DND-41 (cell line): ENCODE data around the gene LTB.
A peak's percentile ranks its signal among the peaks of the same experiment; 100 is the strongest.

Source experiments
- ATAC-seq: fragments of 200-7000 bp; cut with Tn5 transposase; 3 replicates; pipeline ENCODE4 v1.9.1; 2021; ENCODE audit warnings: low read depth; ENCODE audit not compliant: insufficient read depth
- DNase-seq: peaks from one replicate; pipeline ENCODE4 v3.0.0-alpha.2; 2020
- H2AFZ ChIP-seq: 2 replicates; pipeline ENCODE4 v1.6.0; 2012; ENCODE audit warnings: low read depth, low read length
- H3K27ac ChIP-seq: 2 replicates; pipeline ENCODE4 v1.5.1; 2012; ENCODE audit warnings: low read length, inconsistent platforms
- H3K27me3 ChIP-seq: fragments of 200-600 bp; sonication (generic); 2 replicates; pipeline ENCODE4 v1.6.0; 2012; ENCODE audit warnings: low read length, mild to moderate bottlenecking, inconsistent platforms; ENCODE audit not compliant: insufficient read depth, poor library complexity
- H3K36me3 ChIP-seq: 2 replicates; pipeline ENCODE4 v1.5.1; 2012; ENCODE audit warnings: low read length, inconsistent platforms; ENCODE audit not compliant: insufficient read depth
- H3K4me1 ChIP-seq: 2 replicates; pipeline ENCODE4 v1.5.1; 2012; ENCODE audit warnings: mild to moderate bottlenecking, low read length; ENCODE audit not compliant: insufficient read depth
- H3K4me2 ChIP-seq: 2 replicates; pipeline ENCODE4 v1.6.0; 2012; ENCODE audit warnings: mild to moderate bottlenecking, moderate library complexity, low read length, inconsistent platforms; ENCODE audit not compliant: insufficient read depth
- H3K4me3 ChIP-seq, 2 experiments: fragments of 200-600 bp in 1 of 2; shearing (Covaris generic) in 1 of 2; 2 replicates each; pipeline ENCODE4 v1.5.1; 2012 to 2016; ENCODE audit warnings: inconsistent platforms in 2 of 2, low read length in 2 of 2, mild to moderate bottlenecking in 2 of 2, low read depth in 1 of 2, moderate library complexity in 1 of 2
- H3K79me2 ChIP-seq: 2 replicates; pipeline ENCODE4 v1.6.0; 2012; ENCODE audit warnings: low read length, inconsistent platforms; ENCODE audit not compliant: insufficient read depth
- H3K9ac ChIP-seq: 2 replicates; pipeline ENCODE4 v1.6.0; 2012; ENCODE audit warnings: low read depth, mild to moderate bottlenecking, inconsistent platforms, low read length, moderate library complexity
- H3K9me3 ChIP-seq: 2 replicates; pipeline ENCODE4 v1.5.1; 2012; ENCODE audit warnings: low read length, moderate library complexity, mild to moderate bottlenecking, inconsistent platforms; ENCODE audit not compliant: insufficient read depth, severe bottlenecking
- H4K20me1 ChIP-seq: 2 replicates; pipeline ENCODE4 v1.6.0; 2012; ENCODE audit warnings: low read length; ENCODE audit not compliant: insufficient read depth
- CTCF ChIP-seq: IDR thresholded peaks from 2 replicates; pipeline ENCODE4 v1.5.1; 2012; ENCODE audit warnings: borderline replicate concordance, low read length, moderate library complexity, mild to moderate bottlenecking; ENCODE audit not compliant: poor library complexity, severe bottlenecking; ENCODE audit errors: extremely low read depth
- EZH2 ChIP-seq: IDR thresholded peaks from 3 replicates; pipeline ENCODE4 v1.6.1; 2012; ENCODE audit warnings: borderline replicate concordance, low read depth, mild to moderate bottlenecking, moderate library complexity, low read length, inconsistent platforms; ENCODE audit not compliant: severe bottlenecking

LTB gene

GRCh38 chr6:31619805-31620585 is 37.8 kb upstream of the LTB start:
- Histone ChIP-seq H3K4me3 (peak overlapping the region; percentile 22 to 56; a peak in 3 of 4 replicates), H3K27me3 (no peaks in the 10 kb centered on the region), H3K79me2 (peaks cover 63% of the 10 kb centered on the region), H3K4me2 (peak overlapping the region; percentile 68), H2AFZ (peak overlapping the region; percentile 63), H3K9me3 (no peaks in the 10 kb centered on the region), H3K36me3 (peaks cover 35% of the 10 kb centered on the region), H3K27ac (peak overlapping the region; percentile 98), H3K4me1 (peaks cover 59% of the 10 kb centered on the region), H4K20me1 (peaks cover 27% of the 10 kb centered on the region), H3K9ac (peak overlapping the region; percentile 70)
- TF ChIP-seq EZH2 (no peak), CTCF (no peak)
- ATAC-seq = peak; percentile 78
- DNase-seq = peak; percentile 99

GRCh38 chr6:31617010-31617409 is 34.8 kb upstream of the LTB start:
- H3K4me2 ChIP-seq = peak overlapping the region; percentile 71; the same call in 1 of the 2 replicates
- H2AFZ ChIP-seq = no peak overlapping the region

GRCh38 chr6:31615748-31616147 is 33.5 kb upstream of the LTB start:
- TF ChIP-seq CTCF (peak; percentile 4), EZH2 (no peak)
- peak overlapping the region; percentile 75 for H3K9ac ChIP-seq
- no peaks in the 10 kb centered on the region for H3K36me3 ChIP-seq
- peak overlapping the region; percentile 74 for H2AFZ ChIP-seq
- peaks cover 21% of the 10 kb centered on the region for H3K79me2 ChIP-seq
- peaks cover 40% of the 10 kb centered on the region for H3K4me1 ChIP-seq
- ATAC-seq = peak; percentile 41
- DNase-seq = peak; percentile 83
- H3K27me3 ChIP-seq = no peaks in the 10 kb centered on the region
- H3K9me3 ChIP-seq = no peaks in the 10 kb centered on the region
- H3K4me3 ChIP-seq = peak overlapping the region; percentile 14 to 64; a peak in 3 of 4 replicates
- H4K20me1 ChIP-seq = no peaks in the 10 kb centered on the region
- H3K4me2 ChIP-seq = peak overlapping the region; percentile 71
- peak overlapping the region; percentile 95 for H3K27ac ChIP-seq

More at GRCh38 chr6:31617010-31617409, 34.8 kb upstream of the LTB start:
- peak overlapping the region; percentile 75; the same call in 1 of the 2 replicates for H3K9ac ChIP-seq
- H3K4me1 ChIP-seq = peaks cover 47% of the 10 kb centered on the region
- DNase-seq (no peak), ATAC-seq (no peak)
- H3K27me3 ChIP-seq = no peaks in the 10 kb centered on the region
- H4K20me1 ChIP-seq = peaks cover 2% of the 10 kb centered on the region; the same call in 1 of the 2 replicates
- H3K27ac ChIP-seq = peak overlapping the region; percentile 95; the same call in 1 of the 2 replicates
- peaks cover 5% of the 10 kb centered on the region for H3K36me3 ChIP-seq
- TF ChIP-seq EZH2 (no peak), CTCF (no peak)
- peaks cover 33% of the 10 kb centered on the region for H3K79me2 ChIP-seq
- H3K9me3 ChIP-seq = no peaks in the 10 kb centered on the region
- H3K4me3 ChIP-seq = no peak overlapping the region
